HepG2 (cell line): ENCODE measurements around the gene DYSF. TPM values are rescaled to one million over a fixed set of nuclear protein-coding genes. Genes with fewer than 3 reads are reported as not detected.

Source experiments
- ATAC-seq: fragments of 200-7000 bp; cut with Tn5 transposase; 3 replicates; pipeline ENCODE4 v1.9.1; 2020; ENCODE audit warnings: mild to moderate bottlenecking, moderate library complexity
- BruUV-seq: library from RNA; stranded (reverse); fragments of 400-500 nt; replicated peaks from 2 replicates; lab custom pipeline; 2021; lab: Mats Ljungman, UMichigan
- CTCF ChIA-PET: fragments of 300-600 bp; formaldehyde crosslinking; extraction: SDS; loops from one replicate; lab custom pipeline; 2021; ENCODE audit warnings: low total read pairs, inconsistent platforms, low intra/inter-chr PET ratio; lab: Yijun Ruan, JAX
- POLR2A ChIA-PET: fragments of 350-600 bp; sonication (Branson Sonifier 250); formaldehyde crosslinking; loops from one replicate; lab custom pipeline; 2020; ENCODE audit warnings: antibody characterized with exemption, inconsistent platforms; lab: Yijun Ruan, JAX
- DNase-seq: peaks from one replicate; pipeline ENCODE4 v3.0.0-alpha.2; 2015; ENCODE audit warnings: low spot score
- FAIRE-seq: peaks from 3 replicates; lab custom pipeline; 2011; peaks lifted over from hg19 to GRCh38; lab: Jason Lieb, UNC
- H2AFZ ChIP-seq: one replicate; pipeline ENCODE4 v1.6.1; 2011; ENCODE audit warnings: low read length, inconsistent platforms
- H3K27ac ChIP-seq: fragments of 300-600 bp; 3 replicates; pipeline ENCODE4 v1.8.0; 2011; ENCODE audit warnings: mixed run types, mild to moderate bottlenecking, mixed read lengths, low read length, inconsistent platforms; ENCODE audit not compliant: insufficient read depth; ENCODE audit errors: extremely low read length
- H3K27me3 ChIP-seq, 2 experiments: fragments of 200-600 bp in 1 of 2; 2 replicates in 1 of 2; 3 replicates in 1 of 2; pipeline versions ENCODE4 v1.6.0 to v1.8.0; 2011; ENCODE audit warnings: low read length in 2 of 2, mild to moderate bottlenecking in 2 of 2, moderate library complexity in 2 of 2, inconsistent platforms in 1 of 2; ENCODE audit not compliant: insufficient read depth in 2 of 2, control insufficient read depth in 1 of 2
- H3K36me3 ChIP-seq, 2 experiments: fragments of 200-600 bp in 1 of 2; replicated peaks in 1 of 2; 2 replicates in 1 of 2; 3 replicates in 1 of 2; pipeline versions ENCODE4 v1.5.1 to v1.8.0; 2011; ENCODE audit warnings: low read length in 2 of 2, inconsistent platforms in 1 of 2; ENCODE audit not compliant: insufficient read depth in 2 of 2, control insufficient read depth in 1 of 2
- H3K4me1 ChIP-seq: 2 replicates; pipeline ENCODE4 v1.5.1; 2012; ENCODE audit warnings: low read length, inconsistent platforms; ENCODE audit not compliant: insufficient read depth
- H3K4me2 ChIP-seq: 2 replicates; pipeline ENCODE4 v1.6.0; 2011; ENCODE audit warnings: low read depth, low read length, inconsistent platforms
- H3K4me3 ChIP-seq, 3 experiments: fragments of 200-600 bp in 1 of 3; sonication (generic), shearing (Covaris generic) in 1 of 3; replicated peaks in 1 of 3; 2 replicates each; pipeline ENCODE4 v1.5.1; 2011 to 2016; ENCODE audit warnings: low read length in 3 of 3, inconsistent platforms in 2 of 3, low read depth in 2 of 3, mild to moderate bottlenecking in 2 of 3, control low read depth in 1 of 3, mixed read lengths in 1 of 3; ENCODE audit not compliant: insufficient read depth in 1 of 3
- H3K79me2 ChIP-seq: one replicate; pipeline ENCODE4 v1.6.1; 2011; ENCODE audit warnings: low read length, inconsistent platforms; ENCODE audit not compliant: insufficient read depth
- H3K9ac ChIP-seq: 2 replicates; pipeline ENCODE4 v1.6.0; 2011; ENCODE audit warnings: mild to moderate bottlenecking, low read depth, low read length, inconsistent platforms; ENCODE audit not compliant: insufficient read depth
- H3K9me3 ChIP-seq: 2 replicates; pipeline ENCODE4 v1.5.1; 2012; ENCODE audit warnings: mild to moderate bottlenecking, low read length
- H4K20me1 ChIP-seq: 2 replicates; pipeline ENCODE4 v1.6.0; 2011; ENCODE audit warnings: inconsistent platforms, mild to moderate bottlenecking, low read length, moderate library complexity; ENCODE audit not compliant: insufficient read depth
- CEBPZ ChIP-seq: IDR thresholded peaks from 2 replicates; pipeline ENCODE4 v1.6.1; 2012; ENCODE audit warnings: low read length, improper control_type of control experiment
- ESRRA ChIP-seq: sonication (generic); formaldehyde crosslinking; IDR thresholded peaks from 2 replicates; pipeline ENCODE4 v1.5.1; 2020; ENCODE audit warnings: mild to moderate bottlenecking, low read depth, missing genetic modification reagents
- HDAC2 ChIP-seq: sonication (generic); formaldehyde crosslinking; IDR thresholded peaks from 2 replicates; pipeline ENCODE4 v1.4.0; 2020; ENCODE audit warnings: missing genetic modification reagents
- SP1 ChIP-seq, 2 experiments: fragments of 450-650 bp in 1 of 2; sonication (generic) in 1 of 2; formaldehyde crosslinking in 1 of 2; IDR thresholded peaks; 2 replicates each; pipeline versions ENCODE4 v1.4.0 to v1.6.1; 2016 to 2020; ENCODE audit warnings: missing genetic modification reagents in 1 of 2
- SSRP1 ChIP-seq: IDR thresholded peaks from 2 replicates; pipeline ENCODE4 v1.6.1; 2016; ENCODE audit warnings: control low read depth
- XRCC5 ChIP-seq: fragments of 200-400 bp; formaldehyde crosslinking; optimal IDR thresholded peaks from 2 replicates; pipeline ENCODE3; 2017; ENCODE audit warnings: mild to moderate bottlenecking, low read length
- ZBTB14 ChIP-seq: sonication (generic); formaldehyde crosslinking; IDR thresholded peaks from 2 replicates; pipeline ENCODE4 v1.4.0; 2020; ENCODE audit warnings: missing genetic modification reagents
- ZBTB43 ChIP-seq: sonication (generic); formaldehyde crosslinking; conservative IDR thresholded peaks from 2 replicates; pipeline ENCODE4 v1.4.0; 2020; ENCODE audit warnings: missing genetic modification reagents
- ZNF460 ChIP-seq: sonication (generic); formaldehyde crosslinking; IDR thresholded peaks from 2 replicates; pipeline ENCODE4 v1.5.1; 2020; ENCODE audit warnings: missing genetic modification reagents, mild to moderate bottlenecking, borderline replicate concordance
- ZNF619 ChIP-seq: sonication (generic); formaldehyde crosslinking; IDR thresholded peaks from 2 replicates; pipeline ENCODE4 v1.4.0; 2020; ENCODE audit warnings: mild to moderate bottlenecking, missing genetic modification reagents
- ZNF772 ChIP-seq: sonication (generic); formaldehyde crosslinking; IDR thresholded peaks from 2 replicates; pipeline ENCODE4 v1.5.0; 2020; ENCODE audit warnings: mild to moderate bottlenecking, missing genetic modification reagents
- whole genome bisulfite sequencing: methylation state at CpG from one replicate; pipeline ENCODE4 v1.1.6; 2017; ENCODE audit warnings: low lambda C conversion rate; 5-methylcytosine and 5-hydroxymethylcytosine counted together
- in situ Hi-C: cut with HindIII; loops from 2 replicates; pipeline ENCODE4 v1.10.0; 2017; ENCODE audit warnings: low pct_unique_long_range_greater_than_20kb; ENCODE audit not compliant: extremely low pct_ligation_motif_present
- intact Hi-C: fragments of 100-400 bp; cut with micrococcal nuclease; formaldehyde crosslinking; loops from one replicate; pipeline ENCODE4 v1.10.0; 2022; ENCODE audit not compliant: unreplicated experiment
- polyA plus RNA-seq, 8 experiments: library from polyadenylated mRNA; depleted of rRNA in 3 of 8; stranded (reverse) in 7 of 8; unstranded in 1 of 8; fragments of >200 nt; fragmentation: Illumina TruSeq in 4 of 8; extraction: Trizol in 4 of 8; gene quantifications; 2 replicates each; pipeline versions ENCODE4 v1.2.1 to v1.2.3, GENCODE V29; 2011 to 2016; ENCODE audit warnings: low read depth in 4 of 8, missing spikeins in 1 of 8, mixed read lengths in 1 of 8; ENCODE audit not compliant: insufficient read depth in 1 of 8
- total RNA-seq, 5 experiments: library from RNA; depleted of rRNA; stranded (reverse); fragments of >200 nt; fragmentation: Illumina TruSeq; extraction: Trizol; gene quantifications; 2 replicates each; pipeline ENCODE4 v1.2.3, GENCODE V29; 2016; ENCODE audit warnings: low read depth in 1 of 5

The DYSF gene
- total and polyA plus RNA-seq, 2 of the 13 experiments (the other 11 are each of a cell fraction or from before 2014, with no cell fraction given) = 0.15 to 2.4 TPM

GRCh38 chr2:71589763-71590162 is 136.4 kb downstream of the DYSF start:
- H3K9ac ChIP-seq = no peak overlapping the region
- H3K36me3 ChIP-seq = no peaks in the 10 kb centered on the region
- BruUV-seq = no TSS peak
- CTCF ChIA-PET = no interaction called here
- no peaks in the 10 kb centered on the region for H4K20me1 ChIP-seq
- H3K4me3 ChIP-seq = no peak overlapping the region
- DNase-seq (no peak), ATAC-seq (no peak), FAIRE-seq (no peak)
- peaks cover 10% of the 10 kb centered on the region; the same call in 1 of the 2 replicates for H3K4me1 ChIP-seq
- TF ChIP-seq SSRP1 (CRISPR knock-in tag) (no peak), SP1 (IDR thresholded peaks at IDR 0.05) (no peak), SP1 (CRISPR knock-in tag; IDR thresholded peaks at IDR 0.05) (no peak), ZNF619 (CRISPR knock-in tag) (no peak), XRCC5 (no peak), ZNF772 (CRISPR knock-in tag) (no peak), ESRRA (CRISPR knock-in tag) (no peak), ZNF460 (no peak), CEBPZ (no peak), ZBTB43 (CRISPR knock-in tag) (no peak), HDAC2 (CRISPR knock-in tag) (no peak), ZBTB14 (CRISPR knock-in tag) (no peak)
- POLR2A ChIA-PET = no interaction called here
- no peak overlapping the region for H3K27ac ChIP-seq
- no peak overlapping the region for H2AFZ ChIP-seq
- no peak overlapping the region for H3K4me2 ChIP-seq
- in situ Hi-C loops = no loop called here
- no peaks in the 10 kb centered on the region for H3K9me3 ChIP-seq
- WGBS = 77% methylated on average over 10 of the region's 10 CpGs
- H3K27me3 ChIP-seq = peaks cover 5 to 10% of the 10 kb centered on the region in 2 experiments; a peak in 3 of 5 replicates
- no peaks in the 10 kb centered on the region for H3K79me2 ChIP-seq
- intact Hi-C loops = no loop called here
